GM12878 (cell line): ENCODE measurements around the gene WNT5B. TPM values are rescaled to one million over a fixed set of nuclear protein-coding genes. Genes with fewer than 3 reads are reported as not detected.

Source experiments
- CBX3 ChIP-seq: fragments of 200-600 bp; sonication (generic); IDR thresholded peaks from 2 replicates; pipeline ENCODE4 v1.6.1; 2016; ENCODE audit warnings: low read depth, borderline replicate concordance
- CBX5 ChIP-seq: sonication (generic); IDR thresholded peaks from 2 replicates; pipeline ENCODE4 v1.6.1; 2016; ENCODE audit warnings: low read depth, moderate library complexity, mild to moderate bottlenecking, inconsistent platforms
- CEBPZ ChIP-seq: fragments of 150-350 bp; IDR thresholded peaks from 2 replicates; pipeline ENCODE4 v1.6.1; 2016; ENCODE audit warnings: low read depth, low read length
- CHD4 ChIP-seq: fragments of 200-600 bp; sonication (generic); IDR thresholded peaks from 2 replicates; pipeline ENCODE4 v1.6.1; 2016; ENCODE audit warnings: mild to moderate bottlenecking
- E4F1 ChIP-seq: fragments of 450-650 bp; IDR thresholded peaks from 2 replicates; pipeline ENCODE4 v1.6.1; 2018; ENCODE audit warnings: borderline replicate concordance, mild to moderate bottlenecking; ENCODE audit not compliant: partially characterized antibody
- HDGF ChIP-seq: fragments of 450-650 bp; IDR thresholded peaks from 2 replicates; pipeline ENCODE4 v1.6.1; 2016; ENCODE audit warnings: antibody characterized with exemption
- IKZF1 ChIP-seq: fragments of 450-650 bp; conservative IDR thresholded peaks from 2 replicates; pipeline ENCODE4 v1.6.1; 2017; ENCODE audit warnings: antibody characterized with exemption, mild to moderate bottlenecking
- IRF5 ChIP-seq: fragments of 450-650 bp; IDR thresholded peaks from 2 replicates; pipeline ENCODE4 v1.6.1; 2017; ENCODE audit warnings: borderline replicate concordance
- JUNB ChIP-seq: IDR thresholded peaks from 2 replicates; pipeline ENCODE4 v1.6.1; 2016; ENCODE audit warnings: antibody characterized with exemption, mild to moderate bottlenecking
- JUND ChIP-seq: IDR thresholded peaks from 2 replicates; pipeline ENCODE4 v1.6.1; 2012; ENCODE audit warnings: low read depth, mild to moderate bottlenecking, low read length, improper control_type of control experiment, moderate library complexity
- LARP7 ChIP-seq: fragments of 450-650 bp; IDR thresholded peaks from 2 replicates; pipeline ENCODE4 v1.6.1; 2017; ENCODE audit warnings: mild to moderate bottlenecking
- MEF2B ChIP-seq: fragments of 450-650 bp; IDR thresholded peaks from 2 replicates; pipeline ENCODE4 v1.6.1; 2018; ENCODE audit warnings: mild to moderate bottlenecking, moderate library complexity; ENCODE audit not compliant: partially characterized antibody, poor library complexity, severe bottlenecking
- MLLT1 ChIP-seq: fragments of 450-650 bp; IDR thresholded peaks from 2 replicates; pipeline ENCODE4 v1.6.1; 2016; ENCODE audit warnings: mild to moderate bottlenecking
- MXI1 ChIP-seq: fragments of 150-350 bp; IDR thresholded peaks from 2 replicates; pipeline ENCODE4 v1.6.1; 2011; ENCODE audit warnings: low read depth, mild to moderate bottlenecking, inconsistent platforms, low read length, improper control_type of control experiment
- MYC ChIP-seq: IDR thresholded peaks from 2 replicates; pipeline ENCODE4 v1.6.1; 2011; ENCODE audit warnings: mild to moderate bottlenecking, low read length, moderate library complexity, inconsistent platforms; ENCODE audit not compliant: insufficient read depth, insufficient replicate concordance, insufficient read length, severe bottlenecking
- NFXL1 ChIP-seq: fragments of 450-650 bp; IDR thresholded peaks from 2 replicates; pipeline ENCODE4 v1.6.1; 2017; ENCODE audit warnings: antibody characterized with exemption, mild to moderate bottlenecking, borderline replicate concordance
- NFYA ChIP-seq: IDR thresholded peaks from 2 replicates; pipeline ENCODE4 v1.6.1; 2011; ENCODE audit warnings: low read depth, mild to moderate bottlenecking, low read length, improper control_type of control experiment, borderline replicate concordance
- NR2C1 ChIP-seq: fragments of 450-650 bp; IDR thresholded peaks from 2 replicates; pipeline ENCODE4 v1.6.1; 2017; ENCODE audit warnings: antibody characterized with exemption, mild to moderate bottlenecking, moderate library complexity
- NR2F1 ChIP-seq: fragments of 450-650 bp; conservative IDR thresholded peaks from 2 replicates; pipeline ENCODE4 v1.6.1; 2017; ENCODE audit warnings: mild to moderate bottlenecking
- PAX8 ChIP-seq: fragments of 450-650 bp; IDR thresholded peaks from 2 replicates; pipeline ENCODE4 v1.6.1; 2017; ENCODE audit warnings: mild to moderate bottlenecking, moderate library complexity
- SREBF2 ChIP-seq: IDR thresholded peaks from 2 replicates; pipeline ENCODE4 v1.6.1; 2012; ENCODE audit warnings: mild to moderate bottlenecking, low read length
- TCF12 ChIP-seq: IDR thresholded peaks from 2 replicates; pipeline ENCODE4 v1.6.1; 2011; ENCODE audit warnings: low read depth, mild to moderate bottlenecking, low read length
- polyA plus RNA-seq, 11 experiments: library from polyadenylated mRNA; depleted of rRNA in 4 of 11; unstranded in 6 of 11; stranded (reverse) in 5 of 11; fragments of >200 nt; fragmentation: Nextera tagmentation in 4 of 11; fragmentation: Illumina TruSeq in 1 of 11; extraction: Ambion mirVana in 4 of 11; extraction: Trizol in 1 of 11; gene quantifications; 1 replicate in 1 of 11; 2 replicates in 10 of 11; pipeline versions ENCODE4 v1.2.1 to v1.2.3, GENCODE V29; 2011 to 2016; ENCODE audit warnings: inconsistent platforms in 2 of 11, missing spikeins in 2 of 11, low read depth in 1 of 11
- total RNA-seq, 4 experiments: library from RNA; depleted of rRNA in 3 of 4; stranded (reverse); fragments of >200 nt in 3 of 4; fragmentation: Illumina TruSeq in 1 of 4; extraction: Trizol in 1 of 4; gene quantifications; 2 replicates each; pipeline versions ENCODE4 v1.2.1 to v1.2.3, GENCODE V29; 2013 to 2021

WNT5B gene
- total and polyA plus RNA-seq, 10 of the 15 experiments (the other 5 are each of a cell fraction or from before 2014, with no cell fraction given), result 0.45 to 18.3 (median 5.4) TPM

GRCh38 chr12:1594261-1595025, 34.6 kb upstream of the WNT5B start, which contains the start of gene FBXL14 (continued):
- TF ChIP-seq IRF5 (no peak), MXI1 (peak; percentile 73), CBX5 (no peak), IKZF1 (peak; percentile 82), NR2C1 (peak; percentile 48), MYC (no peak), NFYA (no peak), E4F1 (no peak), NFXL1 (no peak), NR2F1 (peak; percentile 61), MLLT1 (no peak), CEBPZ (no peak), CHD4 (no peak), PAX8 (no peak), JUNB (no peak), JUND (peak; percentile 92; the same call in 1 of the 2 replicates), MEF2B (no peak), LARP7 (peak; percentile 98), SREBF2 (no peak), CBX3 (no peak), HDGF (no peak), TCF12 (peak; percentile 62; the same call in 1 of the 2 replicates)
